IMR-90 (cell line): ENCODE measurements around the gene EMC9. TPM values are rescaled to one million over a fixed set of nuclear protein-coding genes. Genes with fewer than 3 reads are reported as not detected.

ENCODE experiments used
- ATAC-seq: fragments of 200-7000 bp; cut with Tn5 transposase; 2 replicates; pipeline ENCODE4 v1.9.1; 2020; ENCODE audit warnings: low read depth, mild to moderate bottlenecking, moderate library complexity
- BruUV-seq: library from RNA; stranded (reverse); fragments of 400-500 nt; replicated peaks from 2 replicates; lab custom pipeline; 2021; lab: Mats Ljungman, UMichigan
- CTCF ChIA-PET: fragments of 300-600 bp; formaldehyde crosslinking; extraction: SDS; loops from one replicate; lab custom pipeline; 2021; ENCODE audit warnings: antibody characterized with exemption; lab: Yijun Ruan, JAX
- POLR2A ChIA-PET: fragments of 300-600 bp; sonication (Branson Sonifier 250); formaldehyde crosslinking; loops from one replicate; lab custom pipeline; 2022; ENCODE audit warnings: antibody characterized with exemption; ENCODE audit not compliant: unreplicated experiment; lab: Charles Lee
- DNase-seq: peaks from one replicate; pipeline ENCODE4 v3.0.0; 2013
- H2AFZ ChIP-seq: replicated peaks from 2 replicates; pipeline ENCODE3; 2013; ENCODE audit warnings: low read length, mild to moderate bottlenecking; ENCODE audit not compliant: poor library complexity
- H2AK5ac ChIP-seq: 2 replicates; pipeline ENCODE4 v1.6.1; 2013; ENCODE audit warnings: low read depth, low read length, inconsistent platforms
- H2AK9ac ChIP-seq: replicated peaks from 2 replicates; pipeline ENCODE3; 2013; ENCODE audit warnings: mild to moderate bottlenecking, low read depth, low read length, moderate library complexity; ENCODE audit not compliant: poor library complexity
- H2BK120ac ChIP-seq: 2 replicates; pipeline ENCODE4 v1.6.1; 2013; ENCODE audit warnings: low read depth, low read length, inconsistent platforms
- H2BK15ac ChIP-seq: 3 replicates; pipeline ENCODE4 v1.6.1; 2013; ENCODE audit warnings: low read depth, low read length, inconsistent platforms
- H2BK20ac ChIP-seq: 2 replicates; pipeline ENCODE4 v1.6.1; 2013; ENCODE audit warnings: low read depth, mild to moderate bottlenecking, inconsistent platforms, low read length, moderate library complexity
- H2BK5ac ChIP-seq: 2 replicates; pipeline ENCODE4 v1.6.1; 2013; ENCODE audit warnings: mild to moderate bottlenecking, low read depth, low read length, inconsistent platforms; ENCODE audit not compliant: poor library complexity, severe bottlenecking
- H3K14ac ChIP-seq: replicated peaks from 2 replicates; pipeline ENCODE4 v1.6.1; 2013; ENCODE audit warnings: low read depth, low read length, inconsistent platforms
- H3K18ac ChIP-seq: 2 replicates; pipeline ENCODE4 v1.6.1; 2013; ENCODE audit warnings: low read depth, low read length, control low read depth
- H3K23ac ChIP-seq: 2 replicates; pipeline ENCODE4 v1.6.1; 2013; ENCODE audit warnings: low read depth, low read length, inconsistent platforms
- H3K27ac ChIP-seq: 2 replicates; pipeline ENCODE4 v1.5.1; 2013; ENCODE audit warnings: mild to moderate bottlenecking, control low read depth, low read length; ENCODE audit not compliant: insufficient read depth
- H3K27me3 ChIP-seq: 2 replicates; pipeline ENCODE4 v1.6.1; 2013; ENCODE audit warnings: low read length; ENCODE audit not compliant: control insufficient read depth, insufficient read depth
- H3K36me3 ChIP-seq: 2 replicates; pipeline ENCODE4 v1.6.1; 2013; ENCODE audit warnings: low read length, mixed read lengths; ENCODE audit not compliant: control insufficient read depth, insufficient read depth
- H3K4ac ChIP-seq: 2 replicates; pipeline ENCODE4 v1.6.1; 2013; ENCODE audit warnings: low read depth, low read length, inconsistent platforms
- H3K4me1 ChIP-seq: 2 replicates; pipeline ENCODE4 v1.6.1; 2013; ENCODE audit warnings: low read length, mixed read lengths; ENCODE audit not compliant: control insufficient read depth, insufficient read depth
- H3K4me2 ChIP-seq: 2 replicates; pipeline ENCODE4 v1.6.1; 2013; ENCODE audit warnings: low read depth, mild to moderate bottlenecking, control low read depth, low read length, moderate library complexity
- H3K4me3 ChIP-seq: 2 replicates; pipeline ENCODE4 v1.5.1; 2013; ENCODE audit warnings: low read depth, mild to moderate bottlenecking, control low read depth, low read length, moderate library complexity; ENCODE audit not compliant: insufficient read depth
- H3K56ac ChIP-seq: 2 replicates; pipeline ENCODE4 v1.6.1; 2013; ENCODE audit warnings: low read length, inconsistent platforms; ENCODE audit not compliant: insufficient read depth; ENCODE audit errors: extremely low read depth
- H3K79me1 ChIP-seq, 2 experiments: 2 replicates each; pipeline ENCODE4 v1.6.1; 2013; ENCODE audit warnings: low read length in 2 of 2, inconsistent platforms in 1 of 2, low read depth in 1 of 2
- H3K9ac ChIP-seq: 2 replicates; pipeline ENCODE4 v1.6.1; 2013; ENCODE audit warnings: low read depth, low read length, control low read depth
- H3K9me1 ChIP-seq: 2 replicates; pipeline ENCODE4 v1.6.1; 2013; ENCODE audit warnings: low read length, inconsistent platforms; ENCODE audit not compliant: insufficient read depth
- H3K9me3 ChIP-seq: 2 replicates; pipeline ENCODE4 v1.6.1; 2013; ENCODE audit warnings: low read length; ENCODE audit not compliant: control insufficient read depth, insufficient read depth
- H4K20me1 ChIP-seq: 2 replicates; pipeline ENCODE4 v1.6.1; 2013; ENCODE audit warnings: low read length, inconsistent platforms; ENCODE audit not compliant: insufficient read depth
- H4K5ac ChIP-seq: 2 replicates; pipeline ENCODE4 v1.6.1; 2013; ENCODE audit warnings: mild to moderate bottlenecking, low read depth, low read length, control low read depth
- H4K8ac ChIP-seq, 2 experiments: 2 replicates each; pipeline ENCODE4 v1.6.1; 2013; ENCODE audit warnings: low read depth in 2 of 2, low read length in 2 of 2, control low read depth in 1 of 2, inconsistent platforms in 1 of 2
- H4K91ac ChIP-seq: 2 replicates; pipeline ENCODE4 v1.6.1; 2013; ENCODE audit warnings: low read depth, low read length, inconsistent platforms; ENCODE audit not compliant: insufficient read depth
- BHLHE40 ChIP-seq: fragments of 150-350 bp; IDR thresholded peaks from 2 replicates; pipeline ENCODE4 v1.6.1; 2016; ENCODE audit warnings: mild to moderate bottlenecking, low read depth, low read length
- CEBPB ChIP-seq: IDR thresholded peaks from 2 replicates; pipeline ENCODE4 v1.6.1; 2012; ENCODE audit warnings: low read depth, low read length, improper control_type of control experiment
- CHD1 ChIP-seq: IDR thresholded peaks from 2 replicates; pipeline ENCODE4 v1.6.1; 2012; ENCODE audit warnings: low read depth, low read length, improper control_type of control experiment
- ELK1 ChIP-seq: fragments of 150-350 bp; IDR thresholded peaks from 2 replicates; pipeline ENCODE4 v1.6.1; 2016; ENCODE audit warnings: low read depth, mild to moderate bottlenecking, low read length, moderate library complexity, borderline replicate concordance
- FOS ChIP-seq: fragments of 150-350 bp; IDR thresholded peaks from 2 replicates; pipeline ENCODE4 v1.6.1; 2016; ENCODE audit warnings: low read depth, low read length
- MAFK ChIP-seq: IDR thresholded peaks from 2 replicates; pipeline ENCODE4 v1.6.1; 2012; ENCODE audit warnings: low read depth, low read length, improper control_type of control experiment
- MAZ ChIP-seq: IDR thresholded peaks from 2 replicates; pipeline ENCODE4 v1.6.1; 2012; ENCODE audit warnings: low read depth, mild to moderate bottlenecking, low read length, improper control_type of control experiment, moderate library complexity, borderline replicate concordance
- MXI1 ChIP-seq: IDR thresholded peaks from 2 replicates; pipeline ENCODE4 v1.6.1; 2012; ENCODE audit warnings: low read depth, mild to moderate bottlenecking, low read length, moderate library complexity, borderline replicate concordance
- NFE2L2 ChIP-seq: fragments of 150-350 bp; IDR thresholded peaks from 2 replicates; pipeline ENCODE4 v1.6.1; 2016; ENCODE audit warnings: low read depth, mild to moderate bottlenecking, low read length
- POLR2A ChIP-seq: IDR thresholded peaks from 2 replicates; pipeline ENCODE4 v1.6.1; 2012; ENCODE audit warnings: mild to moderate bottlenecking, low read depth, low read length
- RAD21 ChIP-seq: IDR thresholded peaks from 2 replicates; pipeline ENCODE4 v1.6.1; 2012; ENCODE audit warnings: low read length, improper control_type of control experiment
- RFX5 ChIP-seq: IDR thresholded peaks from 2 replicates; pipeline ENCODE4 v1.8.0; 2012; ENCODE audit warnings: low read depth, mild to moderate bottlenecking, low read length, moderate library complexity
- SMC3 ChIP-seq: fragments of 150-350 bp; IDR thresholded peaks from 2 replicates; pipeline ENCODE4 v1.6.1; 2016; ENCODE audit warnings: low read depth, mild to moderate bottlenecking, antibody characterized with exemption, low read length, moderate library complexity
- USF2 ChIP-seq: fragments of 150-350 bp; IDR thresholded peaks from 2 replicates; pipeline ENCODE4 v1.6.1; 2017; ENCODE audit warnings: mild to moderate bottlenecking, antibody characterized with exemption, low read length, low read depth
- dilution Hi-C: fragments of 300-500 bp; cut with HindIII; formaldehyde crosslinking; loops from one replicate; pipeline ENCODE4 v1.14.3; 2018; ENCODE audit warnings: low sequenced_read_pairs; ENCODE audit not compliant: unreplicated experiment
- in situ Hi-C: fragments of 300-500 bp; cut with MboI; formaldehyde crosslinking; loops from 3 replicates; pipeline ENCODE4 v1.14.3; 2019; ENCODE audit warnings: low sequenced_read_pairs, inconsistent platforms, mixed read lengths
- intact Hi-C: fragments of 100-400 bp; cut with micrococcal nuclease; formaldehyde crosslinking; loops from 2 replicates; pipeline ENCODE4 v1.10.0; 2022
- polyA plus RNA-seq, 3 experiments: library from polyadenylated mRNA; depleted of rRNA; stranded (reverse); fragments of >200 nt; gene quantifications; 2 replicates each; pipeline ENCODE4 v1.2.3, GENCODE V29; 2012; ENCODE audit warnings: low replicate concordance in 1 of 3
- total RNA-seq: library from RNA; depleted of rRNA; stranded (reverse); fragments of >200 nt; gene quantifications from 2 replicates; pipeline ENCODE4 v1.2.3, GENCODE V29; 2012

The EMC9 gene
- total and polyA plus RNA-seq, 2 of the 4 experiments (the other 2 are of a cell fraction): 15.1 to 19.2 TPM

- TF ChIP-seq NFE2L2 (no peak), MXI1 (no peak), CEBPB (no peak), BHLHE40 (no peak), CHD1 (no peak), RAD21 (no peak), MAFK (no peak), POLR2A (no peak)
Measured at GRCh38 chr14:24092505-24093206, 48.7 kb downstream of the EMC9 start (continued).

GRCh38 chr14:24092110-24092504, 49.3 kb downstream of the EMC9 start:
- CTCF ChIA-PET: interaction anchor here (3.4 to 3.5 kb wide), 2 partner anchors 17 to 34 kb away, joined by 15 to 30 read pairs; no protein-coding TSS in a partner anchor
- H4K8ac ChIP-seq: no peak overlapping the region
- H3K9me1 ChIP-seq: peaks cover 13% of the 10 kb centered on the region
- H3K56ac ChIP-seq: no peak overlapping the region
- no peak overlapping the region for H3K23ac ChIP-seq
- H2AK9ac ChIP-seq: no peak overlapping the region
- H2BK20ac ChIP-seq: no peak overlapping the region
- H4K20me1 ChIP-seq: peaks cover 10% of the 10 kb centered on the region; the same call in 1 of the 2 replicates
- POLR2A ChIA-PET: no interaction called here
- DNase-seq: no peak
- ATAC-seq: no peak
- no peak overlapping the region for H3K27ac ChIP-seq
- H3K14ac ChIP-seq: no peak overlapping the region
- H2BK5ac ChIP-seq: no peak overlapping the region
- intact Hi-C loops: no loop called here
- peaks cover 8% of the 10 kb centered on the region for H3K4me1 ChIP-seq
- H3K36me3 ChIP-seq: no peaks in the 10 kb centered on the region
- H3K4me3 ChIP-seq: no peak overlapping the region
- H2AK5ac ChIP-seq: no peak overlapping the region
- no peak overlapping the region for H4K91ac ChIP-seq
- H3K9ac ChIP-seq: no peak overlapping the region
- H2BK120ac ChIP-seq: no peak overlapping the region; the same call in 1 of the 2 replicates
- no peak overlapping the region for H3K4me2 ChIP-seq
- in situ Hi-C loops: loop anchor here (5.0 to 10.0 kb wide), 2 partner anchors 35 to 117 kb away; no protein-coding TSS in a partner anchor
- dilution Hi-C loops: no loop called here
- no peak overlapping the region for H3K4ac ChIP-seq
- H2BK15ac ChIP-seq: no peak overlapping the region
- peaks cover 16 to 27% of the 10 kb centered on the region in 2 experiments for H3K79me1 ChIP-seq
- no peak overlapping the region for H4K5ac ChIP-seq
- no TSS peak for BruUV-seq
- H2AFZ ChIP-seq: no peak overlapping the region
- no peaks in the 10 kb centered on the region; the same call in 1 of the 2 replicates for H3K27me3 ChIP-seq
- no peak overlapping the region for H3K18ac ChIP-seq
- no peaks in the 10 kb centered on the region for H3K9me3 ChIP-seq
- TF ChIP-seq NFE2L2: no peak
- no peak for TF ChIP-seq CHD1
- TF ChIP-seq RAD21: no peak
- no peak for TF ChIP-seq RFX5
- TF ChIP-seq FOS: no peak
- TF ChIP-seq BHLHE40: no peak
- TF ChIP-seq MAFK: no peak
- no peak for TF ChIP-seq MAZ
- TF ChIP-seq SMC3: no peak
- no peak for TF ChIP-seq CEBPB
- TF ChIP-seq ELK1: no peak
- no peak for TF ChIP-seq MXI1
- TF ChIP-seq USF2: no peak
